Measurements from ENCODE around the gene XIST.

GRCh38 chrX:73821921-73822559, 30.5 kb downstream of the XIST start:
- TF ChIP-seq CTCF (IDR thresholded peaks at IDR 0.05) (no peak), POLR2A (IDR thresholded peaks at IDR 0.05) (no peak)
